Tibial artery (tissue), 4 donors: ENCODE results near the gene BATF2.
"Not testable (repeated sequence)": the region's sequence is repeated elsewhere in the genome, so short reads cannot be mapped to it uniquely, and the experiment has no call there.

Experiments
- DNase-seq, 2 donors: peaks; one replicate each; pipeline ENCODE4 v3.0.0-alpha.2; 2019
- H3K27ac ChIP-seq, 2 donors: fragments of 200-600 bp; sonication (generic) in 1 of 2; 1 replicate in 1 of 2; 2 replicates in 1 of 2; pipeline ENCODE4 v1.5.1; 2018 to 2019; ENCODE audit warnings: mild to moderate bottlenecking in 1 of 2
- H3K27me3 ChIP-seq, 2 donors: fragments of 200-600 bp; sonication (generic) in 1 of 2; one replicate each; pipeline versions ENCODE4 v1.5.1 to v1.6.0; 2016 to 2019
- H3K36me3 ChIP-seq, 3 donors: fragments of 200-600 bp; sonication (generic) in 2 of 3; one replicate each; pipeline ENCODE4 v1.5.1; 2016 to 2019; ENCODE audit warnings: mild to moderate bottlenecking in 2 of 3
- H3K4me1 ChIP-seq, 4 donors: fragments of 200-600 bp; sonication (generic) in 2 of 4; 1 replicate in 3 of 4; 2 replicates in 1 of 4; pipeline ENCODE4 v1.5.1; 2016 to 2019
- H3K4me3 ChIP-seq, 2 donors: fragments of 200-600 bp; sonication (generic) in 1 of 2; 1 replicate in 1 of 2; 2 replicates in 1 of 2; pipeline ENCODE4 v1.5.1; 2018 to 2019; ENCODE audit warnings: mild to moderate bottlenecking in 2 of 2
- H3K9me3 ChIP-seq, 3 donors: fragments of 200-600 bp; sonication (generic) in 1 of 3; one replicate each; pipeline ENCODE4 v1.5.1; 2016 to 2019
- CTCF ChIP-seq, 2 experiments: fragments of 200-600 bp in 1 of 2; fragments of 450-650 bp in 1 of 2; IDR thresholded peaks; one replicate each; pipeline ENCODE4 v1.5.1; 2017 to 2019; ENCODE audit warnings: antibody characterized with exemption in 2 of 2, mild to moderate bottlenecking in 1 of 2, moderate library complexity in 1 of 2
- intact Hi-C: fragments of 100-400 bp; cut with DNase I; formaldehyde crosslinking; loops from one replicate; pipeline ENCODE4 v1.15.0; 2023; ENCODE audit warnings: low total_unique reads

The BATF2 gene

GRCh38 chr11:65032216-65032615, 35.4 kb upstream of the BATF2 start:
- no peak for DNase-seq
- Histone ChIP-seq H3K4me1 (peaks cover 0 to 19% (median 12%) of the 10 kb centered on the region in 4 donors), H3K27me3 (no peaks in the 10 kb centered on the region), H3K27ac (no peak overlapping the region), H3K9me3 (no peaks in the 10 kb centered on the region), H3K36me3 (peaks cover 49 to 63% (median 52%) of the 10 kb centered on the region in 3 donors), H3K4me3 (no peak overlapping the region)
- intact Hi-C loops: no loop called here
- TF ChIP-seq CTCF (IDR thresholded peaks at IDR 0.05): no peak

- DNase-seq: peak; percentile 93 to 95
- intact Hi-C loops: loop anchor here (5.0 kb wide), 1 partner anchor 60 kb away; a partner anchor contains a TSS
- peak; percentile 70 to 78 for TF ChIP-seq CTCF (IDR thresholded peaks at IDR 0.05)
These were observed 30.7 kb upstream of the BATF2 start, which contains the start of gene SNX15 for GRCh38 chr11:65027213-65028067. Gene SNX15, plus strand, starts transcription at chr11:65027439. Its CDS starts 99 bp downstream, at chr11:65027538.

GRCh38 chr11:65026810-65027209, 30.0 kb upstream of the BATF2 start:
- H3K36me3 ChIP-seq: peaks cover 8 to 20% (median 14%) of the 10 kb centered on the region in 3 donors
- peak overlapping the region; percentile 81 to 85 for H3K27ac ChIP-seq
- DNase-seq: no peak
- H3K9me3 ChIP-seq: no peaks in the 10 kb centered on the region
- intact Hi-C loops: loop anchor here (5.0 kb wide), 1 partner anchor 60 kb away; a partner anchor contains a TSS
- H3K4me3 ChIP-seq: peak overlapping the region; percentile 61
- H3K27me3 ChIP-seq: no peaks in the 10 kb centered on the region
- no peak for TF ChIP-seq CTCF (IDR thresholded peaks at IDR 0.05)
- peaks cover 0 to 20% (median 12%) of the 10 kb centered on the region in 4 donors for H3K4me1 ChIP-seq

More at GRCh38 chr11:65027213-65028067, 30.7 kb upstream of the BATF2 start, which contains the start of gene SNX15:
- H3K36me3 ChIP-seq: peaks cover 10 to 20% (median 13%) of the 10 kb centered on the region in 3 donors
- peaks cover 0 to 20% (median 12%) of the 10 kb centered on the region in 4 donors for H3K4me1 ChIP-seq
- H3K9me3 ChIP-seq: no peaks in the 10 kb centered on the region
- H3K27ac ChIP-seq: peak within 1 kb of the TSS; percentile 81 to 85
- no peaks in the 10 kb centered on the region for H3K27me3 ChIP-seq
- H3K4me3 ChIP-seq: peak within 1 kb of the TSS; percentile 61

DNA sequence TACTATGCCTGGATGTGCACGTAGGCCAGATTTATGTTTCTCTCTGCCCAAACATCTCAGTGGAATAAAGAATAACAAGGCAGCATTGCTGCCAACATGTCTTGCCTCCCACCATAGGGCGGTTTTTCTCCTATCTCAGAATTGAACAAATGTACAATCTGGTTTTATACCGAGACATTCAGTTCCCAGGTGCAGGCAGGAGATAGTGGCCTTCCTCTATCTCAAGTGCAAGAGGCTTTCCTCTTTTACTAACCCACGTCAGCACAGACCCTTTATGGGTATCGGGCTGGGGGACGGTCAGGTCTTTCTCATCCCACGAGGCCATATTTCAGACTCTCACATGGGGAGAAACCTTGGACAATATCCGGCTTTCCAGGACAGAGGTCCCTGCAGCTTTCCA, 26.7 kb upstream of the BATF2 start:
- H3K4me3 ChIP-seq, H3K27ac ChIP-seq, DNase-seq, H3K27me3 ChIP-seq, intact Hi-C loops, H3K9me3 ChIP-seq: not testable (repeated sequence)
- H3K36me3 ChIP-seq: peaks cover 24 to 44% (median 33%) of the 10 kb centered on the region in 3 donors
- H3K4me1 ChIP-seq: peaks cover 0 to 13% (median 6%) of the 10 kb centered on the region in 4 donors

- no peaks in the 10 kb centered on the region for H3K27me3 ChIP-seq
- intact Hi-C loops: no loop called here
- no peak overlapping the region for H3K27ac ChIP-seq
- H3K9me3 ChIP-seq: no peaks in the 10 kb centered on the region
- TF ChIP-seq CTCF (IDR thresholded peaks at IDR 0.05): no peak
- no peak overlapping the region for H3K4me3 ChIP-seq
- DNase-seq: no peak
- H3K36me3 ChIP-seq: peaks cover 28 to 56% (median 40%) of the 10 kb centered on the region in 3 donors
- H3K4me1 ChIP-seq: peaks cover 0 to 2% (median 0%) of the 10 kb centered on the region in 4 donors
These were observed 24.7 kb upstream of the BATF2 start for GRCh38 chr11:65021509-65021908.

DNA sequence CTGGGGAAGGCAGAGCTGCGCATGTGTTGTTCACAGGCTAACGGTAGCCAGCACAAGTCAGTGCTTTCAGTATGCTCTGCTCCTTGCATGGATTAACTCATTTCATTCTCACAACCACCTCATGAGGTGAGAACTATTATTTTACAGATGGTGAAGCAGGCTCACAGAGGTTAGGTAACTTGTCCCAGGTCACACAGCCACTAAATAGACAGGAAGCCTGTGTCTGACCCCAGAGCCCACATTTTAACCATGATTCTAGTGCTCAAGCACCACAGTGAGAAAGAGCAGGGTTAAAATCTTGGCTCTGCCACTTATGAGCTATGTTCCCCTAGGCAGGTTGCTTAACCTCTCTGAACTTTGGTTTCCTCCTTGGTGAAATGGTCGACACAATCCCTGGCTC, 24.2 kb upstream of the BATF2 start:
- Histone ChIP-seq H3K9me3 (no peaks in the 10 kb centered on the region), H3K36me3 (peaks cover 28 to 56% (median 40%) of the 10 kb centered on the region in 3 donors), H3K27ac (no peak overlapping the region), H3K4me1 (peaks cover 0 to 6% (median 0%) of the 10 kb centered on the region in 4 donors), H3K4me3 (no peak overlapping the region), H3K27me3 (no peaks in the 10 kb centered on the region)
- no peak for DNase-seq
- intact Hi-C loops: no loop called here
- no peak for TF ChIP-seq CTCF (IDR thresholded peaks at IDR 0.05)
